ENCODE measurements around the gene FBXW8.

FBXW8 gene

DNA sequence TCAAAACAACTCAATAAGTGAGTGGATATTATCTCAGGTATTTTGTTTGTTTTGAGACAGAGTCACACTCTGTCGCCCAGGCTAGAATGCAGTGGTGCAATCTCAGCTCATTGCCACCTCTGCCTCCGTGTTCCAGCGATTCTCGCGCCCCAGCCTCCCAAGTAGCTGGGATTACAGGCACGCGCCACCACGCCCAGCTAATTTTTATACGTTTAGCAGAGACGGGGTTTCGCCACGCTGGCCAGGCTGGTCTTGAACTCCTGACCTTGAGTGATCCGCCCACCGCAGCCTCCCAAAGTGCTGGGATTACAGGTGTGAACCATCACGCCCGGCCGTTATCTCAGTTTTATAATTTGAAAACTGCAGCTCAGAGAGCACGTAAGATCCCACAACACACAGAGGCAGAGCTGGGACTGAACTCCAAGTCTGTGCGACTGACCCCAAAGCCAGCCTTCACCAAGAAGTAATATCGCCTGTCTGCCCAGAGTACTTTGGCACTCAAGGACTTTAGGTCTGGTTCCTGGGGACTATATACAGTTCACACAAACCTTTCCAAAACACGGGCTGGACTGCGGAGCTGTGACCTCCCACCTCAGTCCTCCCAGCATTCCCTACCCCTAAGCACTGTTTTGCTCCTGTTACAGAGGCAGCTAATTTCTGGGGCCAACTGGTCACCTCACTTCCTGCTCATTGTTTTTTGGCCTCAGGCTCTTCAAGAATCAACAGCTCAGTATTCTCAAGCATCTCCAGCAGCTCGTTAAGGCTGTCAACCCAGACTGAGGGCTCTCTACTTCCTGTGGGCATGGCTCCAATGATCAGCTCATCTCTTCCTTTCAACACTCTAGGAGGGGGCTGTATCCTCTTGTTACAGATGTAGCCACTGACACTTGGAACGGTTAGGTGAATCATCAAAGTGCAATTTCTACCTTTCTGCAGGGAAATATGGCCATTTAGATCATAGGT lies 165.9 kb downstream of the FBXW8 start:
- DNase-seq (ENCODE audit: low read depth), result no peak

DNA sequence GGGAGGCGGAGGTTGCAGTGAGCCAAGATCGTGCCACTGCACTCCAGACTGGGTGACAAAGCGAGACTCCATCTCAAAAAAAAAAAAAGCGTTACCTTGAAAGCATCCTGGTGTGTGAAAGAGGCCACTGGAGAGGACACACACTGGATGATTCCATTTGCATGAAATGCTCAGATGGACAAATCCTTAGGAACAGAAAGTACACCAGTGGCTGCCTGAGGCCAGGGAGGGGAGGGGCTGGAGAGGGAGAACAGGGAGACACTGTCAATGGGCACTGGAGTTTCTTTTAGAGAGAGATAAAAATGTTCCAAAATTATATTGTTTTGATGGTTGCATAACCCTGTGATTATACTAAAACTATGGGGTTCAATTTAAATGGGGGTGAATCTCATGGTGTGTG lies 168.7 kb downstream of the FBXW8 start:
- DNase-seq (ENCODE audit: low read depth), result no peak

GRCh38 chr12:117080661-117081144 lies 170.0 kb downstream of the FBXW8 start:
- no peak for DNase-seq (ENCODE audit: low read depth)
